D721Med (cell line): Measurements from ENCODE around the gene GDI1.

Experiments
- DNase-seq: peaks from one replicate; pipeline ENCODE4 v3.0.0; 2011; ENCODE audit warnings: low spot score; ENCODE audit not compliant: insufficient read length
- FAIRE-seq: peaks from 2 replicates; lab custom pipeline; 2011; peaks lifted over from hg19 to GRCh38; lab: Jason Lieb, UNC
- CTCF ChIP-seq: IDR thresholded peaks from 2 replicates; pipeline ENCODE4 v1.5.1; 2012; ENCODE audit warnings: mild to moderate bottlenecking, control low read depth; ENCODE audit not compliant: insufficient read depth; ENCODE audit errors: missing control alignments

GDI1 gene

GRCh38 chrX:154490414-154491083 lies 53.6 kb downstream of the GDI1 start, which contains the start of gene SLC10A3:
TSS of gene SLC10A3 (minus strand) at chrX:154490629. CDS start at chrX:154488940, 1,689 bp downstream.
- FAIRE-seq (no peak), DNase-seq (peak; percentile 85)
- peak; percentile 18 for TF ChIP-seq CTCF
